H9 (cell line): Measurements from ENCODE around the gene WASF3. TPM values are rescaled to one million over a fixed set of nuclear protein-coding genes. Genes with fewer than 3 reads are reported as not detected.

Experiments used
- DNase-seq: peaks from one replicate; pipeline ENCODE4 v3.0.0-alpha.2; 2017
- H2AFZ ChIP-seq: one replicate; pipeline ENCODE4 v1.6.1; 2013; ENCODE audit warnings: mild to moderate bottlenecking, low read length, control low read depth, moderate library complexity
- H2AK5ac ChIP-seq: 2 replicates; pipeline ENCODE4 v1.6.1; 2013; ENCODE audit warnings: low read length, control low read depth, mixed read lengths; ENCODE audit not compliant: insufficient read length
- H2BK120ac ChIP-seq: one replicate; pipeline ENCODE4 v1.6.1; 2013; ENCODE audit warnings: low read depth, mild to moderate bottlenecking, low read length, control low read depth, inconsistent platforms; ENCODE audit not compliant: poor library complexity, severe bottlenecking
- H2BK12ac ChIP-seq: 2 replicates; pipeline ENCODE4 v1.6.1; 2013; ENCODE audit warnings: low read length, control low read depth, mixed read lengths, low read depth; ENCODE audit not compliant: insufficient read length
- H2BK15ac ChIP-seq: 2 replicates; pipeline ENCODE4 v1.6.1; 2013; ENCODE audit warnings: low read depth, low read length, control low read depth
- H2BK20ac ChIP-seq: one replicate; pipeline ENCODE4 v1.6.1; 2013; ENCODE audit warnings: low read depth, mild to moderate bottlenecking, low read length, control low read depth, inconsistent platforms; ENCODE audit not compliant: poor library complexity, severe bottlenecking
- H2BK5ac ChIP-seq: 2 replicates; pipeline ENCODE4 v1.6.1; 2013; ENCODE audit warnings: low read length, control low read depth, mixed read lengths; ENCODE audit not compliant: insufficient read length
- H3K14ac ChIP-seq: 2 replicates; pipeline ENCODE4 v1.6.1; 2013; ENCODE audit warnings: low read length, control low read depth; ENCODE audit not compliant: insufficient read depth
- H3K18ac ChIP-seq: 2 replicates; pipeline ENCODE4 v1.6.1; 2013; ENCODE audit warnings: low read depth, mild to moderate bottlenecking, mixed read lengths, low read length, control low read depth; ENCODE audit not compliant: insufficient read length
- H3K23ac ChIP-seq: 2 replicates; pipeline ENCODE4 v1.6.1; 2013; ENCODE audit warnings: low read length, control low read depth, mixed read lengths, low read depth; ENCODE audit not compliant: insufficient read length
- H3K23me2 ChIP-seq: 2 replicates; pipeline ENCODE4 v1.6.1; 2013; ENCODE audit warnings: low read depth, mild to moderate bottlenecking, mixed read lengths, low read length, control low read depth; ENCODE audit not compliant: insufficient read length, poor library complexity, severe bottlenecking
- H3K27ac ChIP-seq: 2 replicates; pipeline ENCODE4 v1.5.1; 2013; ENCODE audit warnings: low read length, control low read depth, mixed read lengths, low read depth; ENCODE audit not compliant: insufficient read length
- H3K27me3 ChIP-seq: 2 replicates; pipeline ENCODE4 v1.6.1; 2013; ENCODE audit warnings: low read length, control low read depth, inconsistent platforms; ENCODE audit not compliant: insufficient read depth
- H3K4ac ChIP-seq: 2 replicates; pipeline ENCODE4 v1.6.1; 2013; ENCODE audit warnings: low read depth, mild to moderate bottlenecking, control low read depth, inconsistent platforms, low read length, moderate library complexity
- H3K4me1 ChIP-seq: 2 replicates; pipeline ENCODE4 v1.6.1; 2013; ENCODE audit warnings: low read length, control low read depth, inconsistent platforms; ENCODE audit not compliant: insufficient read depth
- H3K4me2 ChIP-seq: 2 replicates; pipeline ENCODE4 v1.6.1; 2013; ENCODE audit warnings: low read length, control low read depth, mixed read lengths; ENCODE audit not compliant: insufficient read length, insufficient read depth
- H3K56ac ChIP-seq: 2 replicates; pipeline ENCODE4 v1.6.1; 2013; ENCODE audit warnings: low read depth, mild to moderate bottlenecking, mixed read lengths, low read length, control low read depth; ENCODE audit not compliant: insufficient read length
- H3K79me1 ChIP-seq: 2 replicates; pipeline ENCODE4 v1.6.1; 2013; ENCODE audit warnings: low read depth, mild to moderate bottlenecking, moderate library complexity, low read length, control low read depth, inconsistent platforms; ENCODE audit not compliant: insufficient read depth, poor library complexity, severe bottlenecking
- H3K79me2 ChIP-seq: 2 replicates; pipeline ENCODE4 v1.6.1; 2013; ENCODE audit warnings: low read length, control low read depth, inconsistent platforms; ENCODE audit not compliant: insufficient read depth
- H3K9ac ChIP-seq: 2 replicates; pipeline ENCODE4 v1.6.1; 2013; ENCODE audit warnings: low read length, control low read depth, mixed read lengths; ENCODE audit not compliant: insufficient read length; ENCODE audit errors: extremely low read depth
- H3K9me3 ChIP-seq: one replicate; pipeline ENCODE4 v1.6.1; 2013; ENCODE audit warnings: low read depth, low read length, inconsistent platforms; ENCODE audit not compliant: control insufficient read depth
- H3T11ph ChIP-seq: one replicate; pipeline ENCODE4 v1.6.1; 2013; ENCODE audit warnings: mild to moderate bottlenecking, low read length, control low read depth, inconsistent platforms
- H4K20me1 ChIP-seq: one replicate; pipeline ENCODE4 v1.6.1; 2013; ENCODE audit not compliant: control insufficient read depth, insufficient read length, insufficient read depth
- H4K5ac ChIP-seq: 2 replicates; pipeline ENCODE4 v1.6.1; 2013; ENCODE audit warnings: low read depth, mild to moderate bottlenecking, mixed read lengths, low read length, control low read depth; ENCODE audit not compliant: insufficient read length
- H4K8ac ChIP-seq: replicated peaks from 2 replicates; pipeline ENCODE4 v1.6.1; 2013; ENCODE audit warnings: low read length, control low read depth, mixed read lengths, low read depth; ENCODE audit not compliant: insufficient read length
- H4K91ac ChIP-seq: 2 replicates; pipeline ENCODE4 v1.6.1; 2013; ENCODE audit warnings: low read depth, mild to moderate bottlenecking, moderate library complexity, mixed read lengths, low read length, control low read depth; ENCODE audit not compliant: insufficient read length
- H3K27ac Mint-ChIP-seq, 3 experiments: 2 replicates in 2 of 3; 3 replicates in 1 of 3; pipeline ENCODE4 v1.8.0; 2020 to 2021; ENCODE audit warnings: mixed read lengths in 3 of 3, mild to moderate bottlenecking in 1 of 3, moderate library complexity in 1 of 3
- H3K27me3 Mint-ChIP-seq: 2 replicates; pipeline ENCODE4 v1.8.0; 2021; ENCODE audit warnings: low read depth, mild to moderate bottlenecking, moderate library complexity, mixed read lengths
- H3K36me3 Mint-ChIP-seq, 3 experiments: 2 replicates in 2 of 3; 3 replicates in 1 of 3; pipeline ENCODE4 v1.8.0; 2020 to 2021; ENCODE audit warnings: low read depth in 3 of 3, mixed read lengths in 3 of 3; ENCODE audit not compliant: insufficient read depth in 1 of 3
- H3K4me1 Mint-ChIP-seq, 2 experiments: 2 replicates each; pipeline ENCODE4 v1.8.0; 2020; ENCODE audit warnings: mixed read lengths in 2 of 2
- H3K4me3 Mint-ChIP-seq, 2 experiments: 2 replicates in 1 of 2; 3 replicates in 1 of 2; pipeline ENCODE4 v1.8.0; 2020 to 2021; ENCODE audit warnings: mild to moderate bottlenecking in 2 of 2, mixed read lengths in 2 of 2, moderate library complexity in 1 of 2
- H3K9me3 Mint-ChIP-seq, 2 experiments: 2 replicates in 1 of 2; 3 replicates in 1 of 2; pipeline ENCODE4 v1.8.0; 2020; ENCODE audit warnings: mild to moderate bottlenecking in 2 of 2, mixed read lengths in 2 of 2, moderate library complexity in 1 of 2
- whole genome bisulfite sequencing: extraction: QIAGEN DNeasy Blood & Tissue Kit; methylation state at CpG from one replicate; pipeline ENCODE4 v1.1.7; 2013; ENCODE audit warnings: missing lambda C conversion rate, low lambda C conversion rate, mixed read lengths; ENCODE audit not compliant: insufficient read length; ENCODE audit errors: extremely low coverage; 5-methylcytosine and 5-hydroxymethylcytosine counted together
- total RNA-seq: library from RNA; stranded (reverse); gene quantifications from 2 replicates; pipeline ENCODE4 v1.2.1, GENCODE V29; 2021
- TF ChIP-seq, protein P1 (sequence below): fragments of 200-600 bp; sonication (generic); conservative IDR thresholded peaks from 3 replicates; pipeline ENCODE4 v1.8.0; 2021; ENCODE audit warnings: antibody characterized with exemption, mild to moderate bottlenecking

WASF3 gene
- total RNA-seq, 1 experiment from 2014 or later, result 22.2 TPM

DNA sequence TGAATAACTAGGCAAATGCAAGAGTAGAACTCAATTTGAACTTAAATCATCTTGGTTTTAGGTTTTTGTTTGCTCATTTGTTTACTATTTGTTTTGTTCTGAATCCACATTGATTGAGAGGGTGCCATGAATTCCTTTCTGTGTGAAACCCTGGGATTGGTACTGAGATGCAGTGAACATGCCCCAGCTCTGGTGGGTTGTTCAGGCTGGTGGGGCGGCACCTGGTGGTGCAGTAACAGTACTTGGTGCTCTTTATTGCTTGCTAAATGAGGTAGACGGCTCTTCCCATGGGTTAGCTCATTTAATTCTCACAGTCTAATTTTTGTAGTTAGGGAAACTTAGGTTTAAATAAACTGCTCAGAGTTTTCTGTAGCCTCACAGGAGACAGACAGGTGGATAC, 48.4 kb downstream of the WASF3 start:
- Mint-ChIP-seq H3K4me3 (no peak overlapping the region), H3K9me3 (no peaks in the 10 kb centered on the region), H3K4me1 (peaks cover 19 to 23% of the 10 kb centered on the region in 2 experiments), H3K27me3 (no peaks in the 10 kb centered on the region), H3K36me3 (no peaks in the 10 kb centered on the region), H3K27ac (peak overlapping the region in 2 of 3 experiments; percentile 48 to 75; a peak in 3 of 7 replicates)
- no peaks in the 10 kb centered on the region for H3K27me3 ChIP-seq
- H3T11ph ChIP-seq, result no peak overlapping the region
- H3K27ac ChIP-seq, result no peak overlapping the region
- no peak overlapping the region for H4K8ac ChIP-seq
- TF ChIP-seq, protein P1, sequence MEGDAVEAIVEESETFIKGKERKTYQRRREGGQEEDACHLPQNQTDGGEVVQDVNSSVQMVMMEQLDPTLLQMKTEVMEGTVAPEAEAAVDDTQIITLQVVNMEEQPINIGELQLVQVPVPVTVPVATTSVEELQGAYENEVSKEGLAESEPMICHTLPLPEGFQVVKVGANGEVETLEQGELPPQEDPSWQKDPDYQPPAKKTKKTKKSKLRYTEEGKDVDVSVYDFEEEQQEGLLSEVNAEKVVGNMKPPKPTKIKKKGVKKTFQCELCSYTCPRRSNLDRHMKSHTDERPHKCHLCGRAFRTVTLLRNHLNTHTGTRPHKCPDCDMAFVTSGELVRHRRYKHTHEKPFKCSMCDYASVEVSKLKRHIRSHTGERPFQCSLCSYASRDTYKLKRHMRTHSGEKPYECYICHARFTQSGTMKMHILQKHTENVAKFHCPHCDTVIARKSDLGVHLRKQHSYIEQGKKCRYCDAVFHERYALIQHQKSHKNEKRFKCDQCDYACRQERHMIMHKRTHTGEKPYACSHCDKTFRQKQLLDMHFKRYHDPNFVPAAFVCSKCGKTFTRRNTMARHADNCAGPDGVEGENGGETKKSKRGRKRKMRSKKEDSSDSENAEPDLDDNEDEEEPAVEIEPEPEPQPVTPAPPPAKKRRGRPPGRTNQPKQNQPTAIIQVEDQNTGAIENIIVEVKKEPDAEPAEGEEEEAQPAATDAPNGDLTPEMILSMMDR, result peak; percentile 65
- H4K20me1 ChIP-seq, result no peaks in the 10 kb centered on the region
- no peak overlapping the region for H2AFZ ChIP-seq
- H3K4me1 ChIP-seq, result peaks cover 3% of the 10 kb centered on the region; the same call in 1 of the 2 replicates
- no peak overlapping the region for H3K14ac ChIP-seq
- H2BK20ac ChIP-seq, result no peak overlapping the region
- H3K4ac ChIP-seq, result no peak overlapping the region
- no peaks in the 10 kb centered on the region for H3K23me2 ChIP-seq
- H3K79me1 ChIP-seq, result peaks cover 3% of the 10 kb centered on the region
- H3K79me2 ChIP-seq, result peaks cover 4% of the 10 kb centered on the region; the same call in 1 of the 2 replicates
- no peak overlapping the region for H4K91ac ChIP-seq
- peak; percentile 74 for DNase-seq
- H3K56ac ChIP-seq, result no peak overlapping the region
- H2BK15ac ChIP-seq, result no peak overlapping the region
- no peak overlapping the region for H3K23ac ChIP-seq
- H2BK120ac ChIP-seq, result no peak overlapping the region
- H3K9me3 ChIP-seq, result no peaks in the 10 kb centered on the region
- H4K5ac ChIP-seq, result no peak overlapping the region
- H3K4me2 ChIP-seq, result no peak overlapping the region
- no peak overlapping the region for H2AK5ac ChIP-seq
- no peak overlapping the region for H2BK5ac ChIP-seq
- no peak overlapping the region for H3K9ac ChIP-seq
- WGBS, result no CpG with 5 or more reads among the region's 2 CpGs
- H3K18ac ChIP-seq, result no peak overlapping the region
- H2BK12ac ChIP-seq, result no peak overlapping the region
